OCI-LY7 (cell line): ENCODE results near the gene CALY. TPM values are rescaled to one million over a fixed set of nuclear protein-coding genes. Genes with fewer than 3 reads are reported as not detected.

Source experiments
- BruUV-seq: library from RNA; stranded (reverse); fragments of 400-500 nt; replicated peaks from 2 replicates; lab custom pipeline; 2021; lab: Mats Ljungman, UMichigan
- CTCF ChIA-PET: fragments of 300-600 bp; sonication (Branson Sonifier 250); formaldehyde crosslinking; loops from one replicate; lab custom pipeline; 2022; ENCODE audit warnings: antibody characterized with exemption; ENCODE audit not compliant: unreplicated experiment; lab: Charles Lee
- POLR2A ChIA-PET: fragments of 300-600 bp; sonication (Branson Sonifier 250); formaldehyde crosslinking; loops from one replicate; lab custom pipeline; 2022; ENCODE audit warnings: antibody characterized with exemption; lab: Charles Lee
- DNase-seq: peaks from one replicate; pipeline ENCODE4 v3.0.0-alpha.2; 2015; ENCODE audit warnings: low spot score
- H2AFZ ChIP-seq: fragments of 200-600 bp; sonication (generic), shearing (Covaris generic); 2 replicates; pipeline ENCODE4 v1.6.1; 2014; ENCODE audit warnings: mild to moderate bottlenecking, antibody characterized with exemption, low read length, moderate library complexity
- H3K27ac ChIP-seq: fragments of 200-600 bp; sonication (generic); 2 replicates; pipeline ENCODE4 v1.5.1; 2014; ENCODE audit warnings: mixed run types, low read depth, mild to moderate bottlenecking, moderate library complexity, low read length, inconsistent platforms; ENCODE audit not compliant: poor library complexity, severe bottlenecking
- H3K36me3 ChIP-seq: fragments of 200-600 bp; sonication (generic); 2 replicates; pipeline ENCODE4 v1.6.1; 2014; ENCODE audit warnings: mild to moderate bottlenecking, antibody characterized with exemption, low read length, moderate library complexity, mixed read lengths; ENCODE audit not compliant: insufficient read depth
- H3K4me1 ChIP-seq: fragments of 200-600 bp; sonication (generic); 2 replicates; pipeline ENCODE4 v1.5.1; 2014; ENCODE audit warnings: mild to moderate bottlenecking, low read length; ENCODE audit not compliant: insufficient read depth, poor library complexity, severe bottlenecking
- H3K4me2 ChIP-seq: fragments of 200-600 bp; sonication (generic); 2 replicates; pipeline ENCODE4 v1.6.1; 2014; ENCODE audit warnings: mild to moderate bottlenecking, low read length
- H3K4me3 ChIP-seq: fragments of 200-600 bp; sonication (generic); 2 replicates; pipeline ENCODE4 v1.5.1; 2014; ENCODE audit warnings: mild to moderate bottlenecking, low read depth, low read length; ENCODE audit not compliant: poor library complexity, severe bottlenecking
- H3K79me2 ChIP-seq: fragments of 200-600 bp; sonication (generic); 2 replicates; pipeline ENCODE4 v1.6.1; 2016; ENCODE audit warnings: low read depth, mild to moderate bottlenecking, low read length, moderate library complexity, mixed read lengths; ENCODE audit not compliant: insufficient read depth
- H3K9me2 ChIP-seq: fragments of 200-600 bp; sonication (generic); 2 replicates; pipeline ENCODE4 v1.6.1; 2016; ENCODE audit warnings: mild to moderate bottlenecking, low read length, mixed read lengths; ENCODE audit not compliant: insufficient read depth
- H3K9me3 ChIP-seq: fragments of 200-600 bp; sonication (generic); 2 replicates; pipeline ENCODE4 v1.6.1; 2014; ENCODE audit warnings: mild to moderate bottlenecking, mixed run types, low read length, mixed read lengths
- H4K20me1 ChIP-seq: fragments of 200-600 bp; sonication (generic); 2 replicates; pipeline ENCODE4 v1.6.1; 2014; ENCODE audit warnings: mild to moderate bottlenecking, antibody characterized with exemption, low read length, moderate library complexity, mixed read lengths; ENCODE audit not compliant: insufficient read depth
- CTCF ChIP-seq: fragments of 200-600 bp; sonication (generic); conservative IDR thresholded peaks from 2 replicates; pipeline ENCODE4 v1.5.1; 2014; ENCODE audit warnings: mild to moderate bottlenecking, antibody characterized with exemption, low read length, moderate library complexity, mixed read lengths
- EZH2phosphoT487 ChIP-seq: fragments of 200-600 bp; sonication (generic); IDR thresholded peaks from 2 replicates; pipeline ENCODE4 v1.6.1; 2018; ENCODE audit warnings: low read depth, borderline replicate concordance, mild to moderate bottlenecking, mixed run types, antibody characterized with exemption, low read length, moderate library complexity, mixed read lengths
- intact Hi-C: fragments of 100-400 bp; cut with micrococcal nuclease; formaldehyde crosslinking; loops from one replicate; pipeline ENCODE4 v1.10.0; 2022; ENCODE audit not compliant: unreplicated experiment
- total RNA-seq, 2 experiments: library from RNA; depleted of rRNA in 1 of 2; stranded (reverse); fragments of >200 nt in 1 of 2; shearing (Covaris generic) in 1 of 2; gene quantifications; 2 replicates each; pipeline ENCODE4 v1.2.3, GENCODE V29; 2014 to 2022

CALY gene
- total RNA-seq, 2 experiments from 2014 or later, result not detected

- Histone ChIP-seq H3K9me3 (no peaks in the 10 kb centered on the region), H3K4me2 (peak overlapping the region; percentile 88), H3K9me2 (no peaks in the 10 kb centered on the region), H3K4me3 (peak overlapping the region; percentile 82), H4K20me1 (no peaks in the 10 kb centered on the region), H3K27ac (no peak overlapping the region), H3K4me1 (peaks cover 12% of the 10 kb centered on the region), H2AFZ (no peak overlapping the region), H3K36me3 (peaks cover 32% of the 10 kb centered on the region), H3K79me2 (peaks cover 33% of the 10 kb centered on the region)
- ChIA-PET POLR2A (interaction anchor here (1.2 kb wide), 1 partner anchor 83 kb away, joined by 3 read pairs; no protein-coding TSS in a partner anchor), CTCF (interaction anchor here (1.1 kb wide), 1 partner anchor 23 kb away, joined by 3 read pairs; no protein-coding TSS in a partner anchor)
- intact Hi-C loops, result loop anchor here (1.0 to 5.0 kb wide), 3 partner anchors 45 to 190 kb away; partner anchors contain the start of gene MTG1
- no peak for TF ChIP-seq CTCF
- TF ChIP-seq EZH2phosphoT487, result no peak
- BruUV-seq, result no TSS peak
- no peak for DNase-seq
These were observed 29.7 kb downstream of the CALY start for GRCh38 chr10:133306941-133307379.

- Histone ChIP-seq H3K36me3 (peaks cover 24% of the 10 kb centered on the region), H3K79me2 (peaks cover 33% of the 10 kb centered on the region), H3K4me3 (no peak overlapping the region), H4K20me1 (no peaks in the 10 kb centered on the region), H3K9me3 (no peaks in the 10 kb centered on the region), H3K4me2 (no peak overlapping the region), H3K4me1 (peaks cover 12% of the 10 kb centered on the region), H2AFZ (no peak overlapping the region), H3K9me2 (no peaks in the 10 kb centered on the region), H3K27ac (no peak overlapping the region)
- intact Hi-C loops, result loop anchor here (5.0 kb wide), 2 partner anchors 44 to 86 kb away; partner anchors contain the start of gene MTG1
- DNase-seq, result no peak
- TF ChIP-seq CTCF (no peak), EZH2phosphoT487 (no peak)
- ChIA-PET CTCF (no interaction called here), POLR2A (interaction anchor here (1.2 kb wide), 1 partner anchor 84 kb away, joined by 3 read pairs; no protein-coding TSS in a partner anchor)
- no TSS peak for BruUV-seq
These were observed 30.6 kb downstream of the CALY start for GRCh38 chr10:133306097-133306476.

GRCh38 chr10:133303206-133303605, 33.5 kb downstream of the CALY start:
- CTCF ChIA-PET, result no interaction called here
- POLR2A ChIA-PET, result interaction anchor here (0.6 kb wide), 1 partner anchor 86 kb away, joined by 3 read pairs; no protein-coding TSS in a partner anchor
- TF ChIP-seq CTCF (no peak), EZH2phosphoT487 (no peak)
- H4K20me1 ChIP-seq, result no peaks in the 10 kb centered on the region
- peaks cover 38% of the 10 kb centered on the region for H3K36me3 ChIP-seq
- DNase-seq, result no peak
- intact Hi-C loops, result no loop called here
- H3K4me3 ChIP-seq, result no peak overlapping the region
- no peak overlapping the region for H3K4me2 ChIP-seq
- H3K4me1 ChIP-seq, result peaks cover 5% of the 10 kb centered on the region
- no peak overlapping the region for H3K27ac ChIP-seq
- no peaks in the 10 kb centered on the region for H3K9me3 ChIP-seq
- no TSS peak for BruUV-seq
- H3K79me2 ChIP-seq, result peaks cover 30% of the 10 kb centered on the region
- H2AFZ ChIP-seq, result no peak overlapping the region
- H3K9me2 ChIP-seq, result no peaks in the 10 kb centered on the region
